ENCODE results near the gene MAP7.
"Not testable (repeated sequence)": the region's sequence is repeated elsewhere in the genome, so short reads cannot be mapped to it uniquely, and the experiment has no call there.

MAP7 gene

GRCh38 chr6:136424901-136425300 is 125.3 kb downstream of the MAP7 start:
- no peak for DNase-seq (ENCODE audit: low read depth in 2 of 2)

DNA sequence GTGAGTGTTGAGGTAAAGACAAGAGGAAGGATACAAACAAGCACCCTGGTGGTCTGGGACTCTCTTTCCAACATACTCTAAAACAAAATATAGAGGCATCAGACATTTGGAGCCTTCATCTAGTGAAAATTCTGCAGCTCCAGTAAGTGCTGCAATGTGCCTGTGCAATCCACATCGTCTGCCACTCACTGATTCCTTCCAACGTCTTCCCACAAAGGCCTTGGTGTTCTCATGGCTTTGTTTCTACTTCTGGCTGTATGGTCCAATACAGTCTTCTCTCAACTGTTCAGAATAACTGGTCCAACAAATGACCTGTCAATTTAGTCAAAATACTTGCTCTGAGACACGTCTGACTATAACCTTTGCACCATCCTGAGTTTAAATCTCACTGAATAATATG is 125.8 kb downstream of the MAP7 start:
- no peak for DNase-seq (ENCODE audit: low read depth in 2 of 2)

DNA sequence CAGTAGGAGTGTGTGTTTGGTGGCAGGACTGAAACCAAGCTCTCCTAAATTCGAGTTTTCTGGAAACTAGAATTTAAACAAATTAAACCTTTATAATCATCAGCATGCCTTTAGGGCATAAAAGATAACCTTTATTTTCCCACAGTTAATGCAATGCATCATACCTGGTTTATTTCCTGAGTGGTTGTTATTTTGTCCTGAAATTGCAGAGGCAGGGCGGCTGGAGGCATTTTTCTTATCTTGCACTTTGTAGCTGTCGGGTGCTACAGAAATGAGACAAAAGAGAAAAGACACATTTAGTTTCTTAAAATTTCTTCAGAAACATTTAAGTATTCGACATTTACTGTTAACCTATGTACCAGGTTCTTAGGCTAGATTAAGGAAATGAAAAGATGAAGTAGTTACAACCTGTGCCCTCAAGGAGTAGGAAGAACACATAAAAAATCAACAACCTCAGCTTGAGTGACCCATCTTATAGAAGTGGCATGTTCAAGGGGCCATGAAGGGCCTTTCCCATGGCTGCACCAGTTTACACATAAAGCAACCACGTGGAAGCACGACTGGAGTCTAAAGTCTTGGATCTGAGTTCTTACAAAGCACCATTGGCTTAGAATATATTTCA is 128.6 kb downstream of the MAP7 start:
- no peak for DNase-seq (ENCODE audit: low read depth in 2 of 2)

GRCh38 chr6:136420853-136421252 is 129.4 kb downstream of the MAP7 start:
- DNase-seq (ENCODE audit: low read depth in 2 of 2), result no peak

- DNase-seq (ENCODE audit: low read depth in 2 of 2), result no peak
Observed at GRCh38 chr6:136415351-136416007, 134.7 kb downstream of the MAP7 start.

- no peak for DNase-seq (ENCODE audit: low read depth in 2 of 2)
Observed at GRCh38 chr6:136412410-136412809, 137.8 kb downstream of the MAP7 start.

DNA sequence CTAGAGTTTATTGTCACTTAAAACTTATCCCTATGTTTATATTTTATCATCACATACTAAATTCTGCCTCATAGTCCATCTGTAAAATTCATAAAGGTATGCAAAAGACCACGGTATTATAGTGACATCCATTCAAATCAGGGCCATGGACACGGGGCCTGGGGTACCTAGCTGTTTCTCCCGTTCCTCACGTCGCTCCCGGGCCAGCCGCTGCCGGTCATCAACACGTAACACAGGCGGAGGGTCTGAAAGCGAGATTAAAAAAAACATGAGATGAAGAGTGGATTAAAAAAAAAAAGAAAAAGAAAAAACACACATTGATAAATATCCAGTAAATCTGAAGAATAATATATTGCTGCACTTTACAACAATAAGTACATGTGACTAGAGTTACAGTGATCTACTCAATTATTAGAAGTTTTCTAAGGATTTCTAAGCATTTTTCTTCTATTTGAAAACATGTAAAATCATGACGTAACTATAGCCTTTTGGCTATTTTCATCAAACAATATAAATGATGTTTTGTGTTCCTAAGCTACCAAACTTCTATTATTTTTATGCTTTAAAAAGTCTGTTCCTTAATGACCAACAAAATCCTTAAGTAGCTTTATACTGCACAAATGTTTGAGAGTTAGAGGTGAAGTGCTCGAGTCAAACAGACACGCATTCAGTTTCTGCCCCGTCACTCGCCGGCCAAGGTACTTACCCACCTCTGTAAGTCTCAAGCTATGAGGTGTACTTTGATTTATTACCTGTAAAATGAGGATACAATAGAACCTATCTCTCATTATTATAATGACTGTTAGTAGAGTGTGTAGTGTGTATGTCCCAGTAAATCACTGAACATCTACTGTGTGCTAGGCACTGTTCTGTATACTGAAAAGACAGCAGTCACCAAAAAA is 138.5 kb downstream of the MAP7 start:
- no peak for DNase-seq (ENCODE audit: low read depth in 2 of 2)

DNA sequence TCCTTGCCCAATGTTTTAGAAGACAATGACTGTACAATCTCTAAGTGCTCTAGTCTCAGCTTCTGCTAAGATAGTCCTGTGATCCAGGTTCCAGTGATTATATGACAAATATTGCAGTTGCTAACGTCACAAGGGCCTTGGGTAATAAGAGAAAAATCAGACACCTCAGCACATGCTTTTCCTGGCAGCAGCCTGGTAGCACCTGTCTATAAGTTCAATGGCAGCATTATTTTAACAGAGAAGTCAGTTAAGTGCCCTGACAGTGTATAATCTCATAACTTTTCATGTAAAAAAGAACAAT is 139.2 kb downstream of the MAP7 start:
- DNase-seq (ENCODE audit: low read depth in 2 of 2), result no peak

DNA sequence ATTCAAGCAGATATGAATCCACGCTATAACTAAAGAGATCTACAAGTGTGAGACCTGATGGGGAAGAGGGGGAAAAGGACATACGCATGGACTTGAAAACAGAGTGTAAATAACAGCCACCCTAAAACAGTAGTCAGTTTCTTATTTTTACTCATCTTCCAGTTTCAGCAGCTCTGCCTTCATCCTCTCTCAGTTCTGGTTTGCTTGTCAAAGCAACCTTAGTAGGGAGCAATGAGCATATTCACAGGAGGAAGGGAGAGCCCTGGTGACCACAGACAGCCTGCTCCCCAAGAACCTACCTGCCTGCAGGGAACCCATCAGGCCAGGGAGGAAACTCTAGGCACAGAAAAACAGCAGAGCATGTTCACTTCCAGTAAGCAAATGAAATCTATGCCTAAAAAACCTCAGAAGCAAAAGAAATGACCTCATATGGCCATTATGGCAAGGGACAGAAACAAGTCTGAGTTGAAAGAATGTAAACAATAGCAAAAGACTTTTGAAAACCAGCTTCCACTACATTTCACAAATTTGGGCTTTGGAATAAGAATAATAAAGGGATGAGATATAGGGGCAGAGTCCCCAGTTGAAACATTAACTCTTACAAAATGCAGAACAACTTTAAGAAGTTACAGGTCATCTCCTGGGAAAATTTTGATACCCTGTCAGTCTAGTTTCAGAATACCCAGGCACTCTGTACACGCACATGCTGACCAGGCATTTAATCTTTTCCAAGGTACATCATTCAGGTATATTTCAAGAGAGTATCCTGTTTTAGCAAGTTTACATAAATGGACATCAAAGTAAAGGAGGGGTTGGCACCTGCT is 139.8 kb downstream of the MAP7 start:
- no peak for DNase-seq (ENCODE audit: low read depth in 2 of 2)

DNA sequence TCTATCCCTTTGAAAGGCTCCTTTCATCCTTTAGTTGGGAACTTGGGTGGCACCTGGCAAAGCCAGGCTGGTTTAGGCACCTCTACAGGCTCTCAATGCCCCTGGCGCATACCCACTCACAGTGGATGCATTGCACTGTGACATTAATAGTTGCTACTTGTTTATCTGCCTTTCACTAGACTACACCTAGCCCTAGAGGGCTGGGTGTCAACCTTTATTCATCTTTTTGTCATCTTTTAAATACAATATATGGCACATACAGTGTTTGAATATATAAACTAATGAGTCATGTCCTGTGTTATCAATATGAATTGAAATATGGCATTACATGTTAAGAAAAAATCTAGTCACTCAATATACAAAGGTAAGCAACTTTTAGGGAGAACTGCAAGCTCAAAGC is 140.6 kb downstream of the MAP7 start:
- DNase-seq (ENCODE audit: low read depth in 2 of 2), result no peak

DNA sequence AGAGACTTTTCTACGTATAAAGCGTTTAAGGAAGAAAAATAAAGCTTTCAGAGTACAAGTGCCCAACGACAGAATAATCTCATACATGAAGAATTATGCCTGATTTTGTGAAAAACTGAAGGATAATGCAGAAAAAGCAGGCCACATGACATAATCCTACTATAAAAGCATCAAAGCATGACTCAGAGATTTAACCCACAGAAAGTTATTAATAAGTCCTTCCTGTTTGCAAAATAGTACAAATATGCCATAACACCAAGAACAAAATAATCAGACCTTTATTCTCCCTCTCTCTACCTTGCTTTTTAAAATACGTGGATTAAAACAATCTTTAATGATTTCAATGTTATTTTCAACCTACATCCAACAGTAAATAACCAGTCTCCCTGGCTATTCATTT is 142.0 kb downstream of the MAP7 start:
- DNase-seq (ENCODE audit: low read depth in 2 of 2), result no peak

DNA sequence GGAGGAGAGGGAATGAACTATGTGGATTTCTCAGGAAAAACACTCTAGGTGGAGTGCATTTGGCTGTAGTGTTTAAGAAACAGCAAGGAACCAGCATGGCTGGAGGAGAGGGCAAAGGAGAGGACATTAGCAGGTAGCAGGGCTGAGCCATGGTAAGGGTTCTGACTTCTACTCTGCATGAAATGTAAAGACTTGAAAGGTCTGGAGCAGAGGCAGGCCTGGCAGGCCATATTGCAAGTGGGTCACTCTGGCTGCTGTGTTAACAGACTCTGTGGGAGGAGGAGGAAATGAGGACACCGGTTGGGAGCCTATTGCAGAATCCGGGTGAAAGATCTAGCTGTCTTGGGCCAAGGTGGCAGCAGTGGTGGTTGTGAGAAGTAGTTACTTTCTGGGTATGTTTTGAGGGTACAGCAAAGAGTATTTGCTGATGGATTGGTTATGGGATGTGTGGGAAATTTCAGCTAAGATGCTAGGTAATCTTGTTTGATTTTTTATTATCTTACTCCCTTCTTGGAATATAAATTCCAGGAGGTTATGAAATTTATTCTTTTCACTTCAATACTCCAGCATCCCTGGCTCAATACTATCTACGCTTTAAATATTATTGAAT is 144.7 kb downstream of the MAP7 start:
- DNase-seq (ENCODE audit: low read depth in 2 of 2), result no peak

- DNase-seq (ENCODE audit: low read depth in 2 of 2), result no peak
Observed at GRCh38 chr6:136404627-136405419, 145.4 kb downstream of the MAP7 start.

DNA sequence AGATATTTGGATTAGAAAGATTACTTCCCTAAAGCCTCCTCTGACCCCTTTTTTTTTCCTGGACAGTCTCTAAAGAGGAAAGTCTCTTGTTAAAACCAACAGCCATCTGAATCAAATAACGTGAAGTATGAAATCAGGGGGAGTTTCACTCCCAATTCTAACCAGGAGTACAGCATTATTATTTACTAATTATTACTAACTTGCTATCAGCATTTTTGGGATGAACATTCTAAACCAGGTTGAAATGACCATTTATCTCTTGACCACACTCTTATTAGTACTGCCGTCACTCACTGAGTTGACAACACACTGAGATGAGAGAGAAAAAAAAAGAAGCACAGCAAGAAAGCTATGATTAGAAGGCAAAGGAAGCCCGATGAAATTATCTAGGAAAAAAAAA is 146.2 kb downstream of the MAP7 start:
- no peak for DNase-seq (ENCODE audit: low read depth in 2 of 2)

DNA sequence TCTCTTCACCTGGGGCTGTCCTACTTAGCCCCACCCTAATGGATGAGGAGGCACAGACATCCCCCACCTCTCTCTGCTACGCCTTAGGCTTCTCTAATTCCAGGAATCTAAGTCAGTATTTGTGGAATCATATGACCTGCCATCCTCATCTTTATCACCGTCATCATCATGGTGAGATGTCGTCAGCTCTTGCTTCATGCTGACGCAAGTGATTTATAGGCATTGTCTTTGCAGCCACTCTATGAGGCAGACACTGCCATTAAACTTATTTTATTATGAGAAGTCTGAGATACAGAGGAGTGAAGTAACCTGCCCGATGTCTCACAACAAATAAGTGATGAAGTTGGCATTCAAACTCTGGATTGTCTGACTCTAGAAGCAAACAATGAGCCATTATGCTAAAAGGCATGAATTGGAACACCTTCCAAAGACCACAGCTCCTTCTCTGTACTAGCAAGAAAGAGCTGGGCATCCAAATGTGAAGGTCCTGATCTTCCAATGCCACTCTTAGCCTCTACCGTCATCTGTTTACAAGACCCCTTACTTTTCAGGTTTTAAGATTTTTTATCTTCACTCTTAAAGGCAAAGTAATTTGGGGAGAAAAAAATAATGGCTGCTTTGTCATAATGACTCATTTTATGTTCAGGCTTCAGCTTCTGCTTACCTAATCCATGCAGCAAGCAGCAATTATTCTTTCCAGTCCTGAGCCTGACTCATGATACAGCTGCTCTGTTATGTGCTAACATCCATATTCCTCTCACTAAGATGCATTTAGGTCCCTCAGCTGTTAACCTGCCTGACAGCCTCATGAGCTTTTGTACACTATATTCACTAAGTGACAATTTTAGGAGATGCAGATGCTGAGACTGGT is 146.9 kb downstream of the MAP7 start:
- no peak for DNase-seq (ENCODE audit: low read depth in 2 of 2)

DNA sequence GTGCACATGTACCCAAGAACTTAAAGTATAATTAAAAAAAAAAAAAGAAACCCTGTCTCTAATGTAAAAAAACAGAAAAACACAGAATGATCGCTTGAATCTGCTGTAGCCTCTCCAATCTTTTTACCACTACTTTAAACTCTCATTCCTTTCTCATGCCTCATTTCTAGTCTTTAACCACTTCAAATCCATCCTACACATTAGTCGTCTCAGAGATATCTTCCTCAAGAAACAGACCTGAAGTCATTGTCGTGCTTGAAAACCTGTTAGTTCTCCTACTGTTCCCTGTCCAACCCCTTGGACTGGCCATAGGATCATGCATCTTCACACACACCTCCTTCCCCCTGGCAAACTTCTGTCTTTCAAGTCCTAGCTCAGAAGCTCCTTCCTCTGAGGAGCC is 148.5 kb downstream of the MAP7 start:
- DNase-seq (ENCODE audit: low read depth in 2 of 2), result no peak

DNA sequence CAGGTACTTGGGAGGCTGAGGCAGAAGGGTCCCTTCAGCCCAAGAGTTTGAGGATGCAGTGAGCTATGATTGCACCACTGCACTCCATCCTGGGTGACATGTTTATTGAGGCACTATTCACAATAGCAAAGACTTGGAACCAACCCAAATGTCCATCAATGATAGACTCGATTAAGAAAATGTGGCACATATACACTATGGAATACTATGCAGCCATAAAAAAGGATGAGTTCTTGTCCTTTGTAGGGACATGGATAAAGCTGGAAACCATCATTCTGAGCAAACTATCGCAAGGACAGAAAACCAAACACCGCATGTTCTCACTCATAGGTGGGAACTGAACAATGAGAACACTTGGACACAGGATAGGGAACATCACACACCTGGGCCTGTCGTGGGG is 149.0 kb downstream of the MAP7 start:
- DNase-seq (ENCODE audit: low read depth in 2 of 2), result not testable (repeated sequence)

DNA sequence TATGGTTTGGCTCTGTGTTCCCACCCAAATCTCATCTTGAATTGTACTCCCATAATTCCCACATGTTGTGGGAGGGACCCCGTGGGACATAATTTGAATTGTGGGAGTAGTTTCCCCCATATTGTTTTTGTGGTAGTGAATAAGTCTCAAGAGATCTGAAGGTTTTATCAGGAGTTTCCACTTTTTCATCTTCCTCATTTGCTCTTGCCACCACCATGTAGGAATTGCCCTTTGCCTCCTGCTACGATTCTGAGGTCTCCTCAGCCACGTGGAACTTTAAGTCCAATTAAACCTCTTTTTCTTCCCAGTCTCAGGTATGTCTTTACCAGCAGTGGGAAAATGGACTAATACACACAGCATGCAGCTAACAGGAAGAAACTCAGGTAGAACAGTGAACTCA is 151.8 kb downstream of the MAP7 start:
- DNase-seq (ENCODE audit: low read depth in 2 of 2), result no peak

GRCh38 chr6:136396908-136397307 is 153.3 kb downstream of the MAP7 start:
- DNase-seq (ENCODE audit: low read depth in 2 of 2), result no peak

DNA sequence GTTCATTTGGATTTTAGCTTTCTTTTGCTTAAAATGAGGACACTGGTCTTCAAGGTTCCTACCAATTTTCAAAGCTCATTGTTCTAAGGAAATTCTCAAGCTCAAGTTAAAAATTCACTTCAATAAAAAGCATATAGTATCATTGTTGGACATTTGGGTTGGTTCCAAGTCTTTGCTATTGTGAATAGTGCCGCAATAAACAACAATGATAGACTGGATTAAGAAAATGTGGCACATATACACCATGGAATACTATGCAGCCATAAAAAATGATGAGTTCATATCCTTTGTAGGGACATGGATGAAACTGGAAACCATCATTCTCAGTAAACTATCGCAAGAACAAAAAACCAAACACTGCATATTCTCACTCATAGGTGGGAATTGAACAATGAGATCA is 159.3 kb downstream of the MAP7 start:
- DNase-seq (ENCODE audit: low read depth in 2 of 2), result not testable (repeated sequence)

Data from stimulated activated CD4-positive, alpha-beta T cell treated with anti-CD3 and anti-CD28 coated beads, Interleukin-1b, Interleukin-23, amount 100 ng/mL, for 1 hour (primary cell).